ENCODE results near the gene UPP2. TPM values are rescaled to one million over a fixed set of nuclear protein-coding genes. Genes with fewer than 3 reads are reported as not detected.
A peak's percentile ranks its signal among the peaks of the same experiment; 100 is the strongest.

The UPP2 gene
- polyA plus RNA-seq, result not detected

GRCh38 chr2:158101384-158101926 lies at the start of gene UPP2:
UPP2 (plus strand) TSS chr2:158101876; CDS start chr2:158102064, 188 bp downstream.
- Mint-ChIP-seq H3K4me1 (no peaks in the 10 kb centered on the region), H3K27ac (no peak within 1 kb of the TSS), H3K27me3 (no peaks in the 10 kb centered on the region), H3K36me3 (no peaks in the 10 kb centered on the region), H3K9me3 (no peaks in the 10 kb centered on the region), H3K4me3 (no peak within 1 kb of the TSS)

DNA sequence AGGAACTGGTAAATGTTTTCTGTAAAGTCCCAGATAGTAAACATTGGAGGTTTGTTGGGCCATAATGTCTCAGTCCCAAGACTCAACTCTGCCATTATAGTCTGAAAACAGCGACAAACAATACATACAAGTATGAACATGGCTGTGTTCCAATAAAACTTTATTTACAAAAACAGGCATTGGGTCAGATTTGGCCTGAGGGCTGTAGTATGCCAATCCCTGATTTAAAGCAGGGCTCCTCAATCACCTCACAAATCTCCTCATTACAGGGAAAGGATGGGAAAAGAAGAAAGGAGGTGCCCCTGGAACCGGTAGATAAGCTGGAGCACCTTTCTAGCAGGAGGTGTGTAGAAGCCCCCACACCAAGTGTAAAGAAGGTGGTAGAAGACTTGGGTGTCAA lies 48.9 kb upstream of the UPP2 start:
- H3K9me3 Mint-ChIP-seq, result no peaks in the 10 kb centered on the region
- H3K27ac Mint-ChIP-seq, result no peak overlapping the region
- H3K36me3 Mint-ChIP-seq, result no peaks in the 10 kb centered on the region

DNA sequence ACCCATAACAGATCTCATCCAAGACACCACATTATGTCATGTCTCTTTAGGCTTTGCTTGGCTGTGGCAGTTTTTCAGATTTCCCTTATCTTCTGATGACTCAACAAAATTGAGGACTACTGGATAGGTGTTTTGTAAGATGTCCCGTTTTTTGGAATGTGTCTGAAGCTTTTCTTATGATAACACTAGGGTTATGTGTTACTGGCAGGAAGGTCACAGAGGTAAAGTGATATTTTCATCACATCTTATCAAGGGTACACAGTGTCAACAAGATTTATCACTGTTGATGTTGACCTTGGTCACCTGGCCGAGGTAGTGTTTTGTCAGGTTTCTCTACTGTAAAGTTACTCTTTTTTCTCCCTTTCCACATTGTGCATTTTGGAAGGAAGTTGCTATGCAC lies 44.8 kb upstream of the UPP2 start:
- H3K27me3 Mint-ChIP-seq, result no peaks in the 10 kb centered on the region
- H3K27ac Mint-ChIP-seq, result no peak overlapping the region
- H3K4me1 Mint-ChIP-seq, result no peaks in the 10 kb centered on the region
- no peak overlapping the region for H3K4me3 Mint-ChIP-seq
- no peaks in the 10 kb centered on the region for H3K9me3 Mint-ChIP-seq
- H3K36me3 Mint-ChIP-seq, result peaks cover 2% of the 10 kb centered on the region

More for the DNA sequence above, 48.9 kb upstream of the UPP2 start:
- Mint-ChIP-seq H3K4me1 (no peaks in the 10 kb centered on the region), H3K27me3 (peaks cover 1% of the 10 kb centered on the region), H3K4me3 (no peak overlapping the region)

DNA sequence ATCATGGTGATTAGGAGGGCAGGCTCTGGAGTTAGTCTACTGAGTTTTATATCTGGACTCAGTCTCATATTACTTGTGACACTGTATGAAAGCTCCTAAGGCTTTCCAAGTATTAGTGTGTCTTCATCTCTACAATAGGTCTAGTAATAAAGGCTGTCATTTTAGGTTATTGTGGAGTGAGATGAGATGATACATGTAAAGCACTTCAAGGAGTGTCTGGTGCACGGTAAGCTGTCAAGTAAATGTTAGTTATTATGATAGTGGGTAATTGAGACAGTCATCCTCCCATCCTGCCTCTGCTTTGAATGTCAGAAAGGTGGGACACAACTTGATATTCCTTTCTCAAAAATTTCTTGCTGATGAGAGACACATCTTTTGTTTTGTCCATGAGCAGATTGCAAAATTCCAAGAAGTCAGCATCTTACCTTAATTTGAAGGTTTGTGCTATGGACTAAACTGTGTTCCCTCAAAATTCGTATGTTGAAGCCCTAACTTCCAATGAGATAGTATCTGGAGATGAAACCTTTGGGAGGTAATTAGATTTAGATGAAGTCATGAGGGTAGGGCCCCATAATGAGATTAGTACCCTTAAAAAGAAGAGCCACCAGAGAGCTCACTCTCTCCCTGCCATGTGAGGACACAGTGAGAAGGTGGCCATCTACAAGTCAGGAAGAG lies 41.4 kb upstream of the UPP2 start:
- Mint-ChIP-seq H3K4me3 (no peak overlapping the region), H3K4me1 (no peaks in the 10 kb centered on the region), H3K36me3 (peaks cover 2% of the 10 kb centered on the region), H3K27me3 (no peaks in the 10 kb centered on the region), H3K9me3 (peaks cover 0 to 5% (median 2%) of the 10 kb centered on the region in 3 donors), H3K27ac (no peak overlapping the region)

GRCh38 chr2:158060835-158061435 lies 40.7 kb upstream of the UPP2 start:
- H3K27me3 Mint-ChIP-seq, result no peaks in the 10 kb centered on the region
- H3K27ac Mint-ChIP-seq, result no peak overlapping the region
- no peaks in the 10 kb centered on the region for H3K4me1 Mint-ChIP-seq
- H3K36me3 Mint-ChIP-seq, result peaks cover 2% of the 10 kb centered on the region
- H3K9me3 Mint-ChIP-seq, result peaks cover 0 to 5% (median 2%) of the 10 kb centered on the region in 3 donors
- no peak overlapping the region for H3K4me3 Mint-ChIP-seq

- Mint-ChIP-seq H3K36me3 (peaks cover 2% of the 10 kb centered on the region), H3K9me3 (peaks cover 0 to 5% (median 2%) of the 10 kb centered on the region in 3 donors), H3K4me1 (no peaks in the 10 kb centered on the region), H3K27ac (no peak overlapping the region), H3K4me3 (no peak overlapping the region), H3K27me3 (no peaks in the 10 kb centered on the region)
These were observed 39.9 kb upstream of the UPP2 start for GRCh38 chr2:158061763-158062162.

GRCh38 chr2:158066046-158066713 lies 35.5 kb upstream of the UPP2 start:
- Mint-ChIP-seq H3K4me1 (no peaks in the 10 kb centered on the region), H3K27ac (no peak overlapping the region), H3K27me3 (peaks cover 4% of the 10 kb centered on the region), H3K36me3 (no peaks in the 10 kb centered on the region), H3K9me3 (peaks cover 0 to 5% (median 2%) of the 10 kb centered on the region in 3 donors), H3K4me3 (no peak overlapping the region)

- peaks cover 5% of the 10 kb centered on the region for H3K36me3 Mint-ChIP-seq
- H3K9me3 Mint-ChIP-seq, result peaks cover 0 to 4% (median 3%) of the 10 kb centered on the region in 3 donors
- H3K4me3 Mint-ChIP-seq, result no peak overlapping the region
- no peaks in the 10 kb centered on the region for H3K4me1 Mint-ChIP-seq
- H3K27me3 Mint-ChIP-seq, result peaks cover 4% of the 10 kb centered on the region
- no peak overlapping the region for H3K27ac Mint-ChIP-seq
These were observed 30.7 kb upstream of the UPP2 start for GRCh38 chr2:158071018-158071417.

- no peak overlapping the region for H3K4me3 Mint-ChIP-seq
- peaks cover 2 to 11% (median 8%) of the 10 kb centered on the region in 3 donors for H3K9me3 Mint-ChIP-seq
- no peaks in the 10 kb centered on the region for H3K4me1 Mint-ChIP-seq
- H3K36me3 Mint-ChIP-seq, result peaks cover 5% of the 10 kb centered on the region
- H3K27ac Mint-ChIP-seq, result no peak overlapping the region
- peaks cover 4% of the 10 kb centered on the region for H3K27me3 Mint-ChIP-seq
These were observed 29.3 kb upstream of the UPP2 start for GRCh38 chr2:158072361-158072760.

DNA sequence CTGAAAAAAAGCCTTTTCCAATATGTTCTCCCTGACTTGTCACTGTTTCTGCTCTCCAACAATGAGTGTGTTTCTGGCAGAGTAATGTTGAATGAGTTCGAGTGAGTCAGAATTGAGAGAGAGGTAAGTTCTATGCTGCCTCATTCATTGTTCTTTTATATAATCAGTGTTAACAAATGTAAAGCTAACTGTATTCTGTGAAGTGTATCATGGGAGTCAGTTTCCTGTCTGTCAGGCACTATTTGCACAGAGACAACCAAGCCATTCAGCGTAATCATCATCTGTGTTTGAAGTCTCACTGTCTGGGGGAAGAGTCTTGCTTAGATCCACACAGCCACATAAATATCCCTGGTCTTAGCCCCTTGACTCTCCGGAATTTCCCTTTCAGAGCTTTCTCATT lies 22.0 kb upstream of the UPP2 start:
- peaks cover 3% of the 10 kb centered on the region for H3K36me3 Mint-ChIP-seq
- no peaks in the 10 kb centered on the region for H3K4me1 Mint-ChIP-seq
- no peak overlapping the region for H3K27ac Mint-ChIP-seq
- no peak overlapping the region for H3K4me3 Mint-ChIP-seq
- H3K27me3 Mint-ChIP-seq, result no peaks in the 10 kb centered on the region
- H3K9me3 Mint-ChIP-seq, result peaks cover 2 to 20% (median 14%) of the 10 kb centered on the region in 3 donors

- no peaks in the 10 kb centered on the region for H3K4me1 Mint-ChIP-seq
- peaks cover 9 to 24% (median 10%) of the 10 kb centered on the region in 3 donors for H3K9me3 Mint-ChIP-seq
- H3K4me3 Mint-ChIP-seq, result no peak overlapping the region
- peaks cover 3% of the 10 kb centered on the region for H3K36me3 Mint-ChIP-seq
- H3K27me3 Mint-ChIP-seq, result peaks cover 8% of the 10 kb centered on the region
- H3K27ac Mint-ChIP-seq, result no peak overlapping the region
These were observed 13.6 kb upstream of the UPP2 start for GRCh38 chr2:158088093-158088492.

DNA sequence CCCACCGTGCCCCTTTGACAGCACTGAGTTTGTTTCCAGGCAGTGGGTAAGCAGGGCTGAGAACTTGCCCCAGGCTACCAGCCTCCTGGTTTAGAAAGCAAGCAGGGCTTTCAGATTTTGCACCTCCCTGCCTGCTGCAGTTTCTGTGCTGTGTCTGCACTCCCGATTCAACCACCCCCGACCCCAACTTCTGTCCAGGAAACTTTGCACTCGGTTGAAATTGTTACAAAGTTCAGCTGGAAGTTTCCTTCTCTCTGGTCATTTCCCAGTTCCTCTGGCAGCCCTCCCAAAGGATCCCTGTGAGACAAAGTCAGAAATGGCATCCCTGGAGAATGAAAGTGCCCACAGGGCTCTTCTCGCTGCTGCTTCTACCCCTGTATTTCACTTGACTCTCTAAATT lies 12.4 kb upstream of the UPP2 start:
- Mint-ChIP-seq H3K27me3 (peaks cover 8% of the 10 kb centered on the region), H3K9me3 (peaks cover 9 to 24% (median 10%) of the 10 kb centered on the region in 3 donors), H3K27ac (peak overlapping the region in 1 of 3 donors; percentile 54), H3K4me3 (no peak overlapping the region), H3K4me1 (no peaks in the 10 kb centered on the region), H3K36me3 (peaks cover 3% of the 10 kb centered on the region)

DNA sequence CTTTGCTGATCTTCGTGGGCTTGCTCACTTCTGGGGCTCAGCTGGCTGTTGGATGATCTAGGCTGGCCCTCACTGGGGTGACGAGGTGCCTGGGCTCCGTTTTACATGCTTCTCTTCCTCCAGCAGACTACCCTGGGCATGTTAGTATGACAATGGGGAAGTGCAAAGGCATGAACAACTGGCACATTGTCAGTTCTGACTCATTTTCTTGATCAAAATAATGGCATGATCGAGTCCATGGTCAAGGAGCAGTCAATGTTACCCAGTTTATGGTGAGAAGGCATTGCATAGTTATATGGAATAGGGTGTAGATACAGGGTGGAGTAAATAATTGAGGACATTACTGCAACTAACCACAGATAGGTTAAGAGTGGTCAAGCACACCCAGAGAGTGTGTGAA lies 10.0 kb upstream of the UPP2 start:
- Mint-ChIP-seq H3K4me3 (no peak overlapping the region), H3K36me3 (peaks cover 3% of the 10 kb centered on the region), H3K4me1 (no peaks in the 10 kb centered on the region), H3K27ac (peak overlapping the region in 1 of 3 donors; percentile 12), H3K9me3 (peaks cover 8 to 19% (median 9%) of the 10 kb centered on the region in 3 donors), H3K27me3 (peaks cover 11% of the 10 kb centered on the region)

- peaks cover 6% of the 10 kb centered on the region for H3K27me3 Mint-ChIP-seq
- H3K36me3 Mint-ChIP-seq, result no peaks in the 10 kb centered on the region
- H3K4me3 Mint-ChIP-seq, result no peak overlapping the region
- no peaks in the 10 kb centered on the region for H3K4me1 Mint-ChIP-seq
- H3K27ac Mint-ChIP-seq, result peak overlapping the region in 1 of 3 donors; percentile 60
- peaks cover 0 to 2% (median 0%) of the 10 kb centered on the region in 3 donors for H3K9me3 Mint-ChIP-seq
These were observed 7.1 kb upstream of the UPP2 start for GRCh38 chr2:158094487-158095092.

DNA sequence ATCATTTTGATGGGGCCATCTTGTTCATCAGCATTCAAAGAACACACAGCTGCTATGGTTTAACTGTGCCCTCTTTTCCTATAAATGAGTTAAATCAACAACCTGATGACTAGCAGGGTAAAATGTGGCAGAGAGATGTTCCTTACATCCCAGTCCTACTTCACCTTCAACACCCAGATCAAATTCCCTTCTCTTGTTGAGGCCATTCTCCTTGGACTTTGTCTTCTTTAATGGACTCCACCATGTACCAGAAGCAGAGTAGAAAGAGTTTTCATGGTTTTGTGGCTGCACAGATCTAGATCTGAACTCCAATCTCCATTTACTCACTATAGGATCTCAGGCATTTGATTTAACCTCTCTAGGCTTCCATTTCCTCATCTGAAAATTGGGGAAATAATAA lies 6.4 kb upstream of the UPP2 start:
- peaks cover 6% of the 10 kb centered on the region for H3K27me3 Mint-ChIP-seq
- H3K36me3 Mint-ChIP-seq, result no peaks in the 10 kb centered on the region
- no peaks in the 10 kb centered on the region for H3K4me1 Mint-ChIP-seq
- no peak overlapping the region for H3K4me3 Mint-ChIP-seq
- H3K9me3 Mint-ChIP-seq, result peaks cover 0 to 2% (median 0%) of the 10 kb centered on the region in 3 donors
- H3K27ac Mint-ChIP-seq, result no peak overlapping the region

Measured in IgD-negative memory B cell (primary cell).